ENCODE results near the gene POLQ.
"Not testable (repeated sequence)": the region's sequence is repeated elsewhere in the genome, so short reads cannot be mapped to it uniquely, and the experiment has no call there.

The POLQ gene

GRCh38 chr3:121411523-121411922 is 134.3 kb downstream of the POLQ start:
- no peak for DNase-seq

- no peak for DNase-seq
Measured at GRCh38 chr3:121405631-121406030, 140.2 kb downstream of the POLQ start.

- no peak for DNase-seq
Measured at GRCh38 chr3:121399820-121400219, 146.0 kb downstream of the POLQ start.

GRCh38 chr3:121398051-121398450 is 147.7 kb downstream of the POLQ start:
- not testable (repeated sequence) for DNase-seq

GRCh38 chr3:121395967-121396366 is 149.8 kb downstream of the POLQ start:
- DNase-seq, result not testable (repeated sequence)

- DNase-seq, result not testable (repeated sequence)
Measured at GRCh38 chr3:121388308-121388707, 157.5 kb downstream of the POLQ start.
